GM18861 (cell line): Measurements from ENCODE around the gene ZNF512B.
"Not testable (repeated sequence)": the region's sequence is repeated elsewhere in the genome, so short reads cannot be mapped to it uniquely, and the experiment has no call there.

ENCODE experiments used
- ATAC-seq: cut with Tn5 transposase; IDR thresholded peaks from one replicate; pipeline ENCODE4 v1.9.1; 2021; ENCODE audit not compliant: unreplicated experiment

The ZNF512B gene

GRCh38 chr20:63935447-63935846 is 34.3 kb downstream of the ZNF512B start:
- ATAC-seq: no peak

GRCh38 chr20:63934271-63935068 is 35.3 kb downstream of the ZNF512B start:
- no peak for ATAC-seq

- no peak for ATAC-seq
Observed at GRCh38 chr20:63933646-63934045, 36.1 kb downstream of the ZNF512B start.

- no peak for ATAC-seq
Observed at GRCh38 chr20:63932606-63933160, 37.0 kb downstream of the ZNF512B start.

GRCh38 chr20:63931735-63932134 is 38.0 kb downstream of the ZNF512B start:
- ATAC-seq: no peak

GRCh38 chr20:63930971-63931553 is 38.7 kb downstream of the ZNF512B start:
- no peak for ATAC-seq

- not testable (repeated sequence) for ATAC-seq
Observed at GRCh38 chr20:63929473-63929883, 40.3 kb downstream of the ZNF512B start.

GRCh38 chr20:63929071-63929470 is 40.7 kb downstream of the ZNF512B start:
- no peak for ATAC-seq

- no peak for ATAC-seq
Observed at GRCh38 chr20:63926298-63926697, 43.4 kb downstream of the ZNF512B start.

GRCh38 chr20:63924241-63924640 is 45.5 kb downstream of the ZNF512B start:
- ATAC-seq: no peak

GRCh38 chr20:63923651-63924050 is 46.1 kb downstream of the ZNF512B start:
- ATAC-seq: no peak

GRCh38 chr20:63920226-63920625 is 49.5 kb downstream of the ZNF512B start:
- ATAC-seq: no peak

GRCh38 chr20:63919130-63919529 is 50.6 kb downstream of the ZNF512B start:
- ATAC-seq: no peak

GRCh38 chr20:63917811-63918210 is 51.9 kb downstream of the ZNF512B start:
- no peak for ATAC-seq

GRCh38 chr20:63916371-63916939 is 53.3 kb downstream of the ZNF512B start:
- ATAC-seq: not testable (repeated sequence)

- no peak for ATAC-seq
Observed at GRCh38 chr20:63915471-63915870, 54.3 kb downstream of the ZNF512B start.

- no peak for ATAC-seq
Observed at GRCh38 chr20:63913768-63914167, 56.0 kb downstream of the ZNF512B start.

- ATAC-seq: no peak
Observed at GRCh38 chr20:63911176-63911575, 58.6 kb downstream of the ZNF512B start.

GRCh38 chr20:63908008-63908682 is 61.6 kb downstream of the ZNF512B start:
- no peak for ATAC-seq
